Neural cell (in vitro differentiated cells): Measurements from ENCODE around the gene AQP5. TPM values are rescaled to one million over a fixed set of nuclear protein-coding genes. Genes with fewer than 3 reads are reported as not detected.

Source experiments
- H2AFZ ChIP-seq: fragments of 200-600, 300-800 bp; sonication (generic), shearing (Covaris generic); 2 replicates; pipeline ENCODE4 v1.6.0; 2014; ENCODE audit warnings: low read depth, mild to moderate bottlenecking, antibody characterized with exemption, low read length, moderate library complexity
- H3F3A ChIP-seq: fragments of 200-600 bp; shearing (Covaris generic); 2 replicates; pipeline ENCODE4 v1.6.1; 2016; ENCODE audit warnings: mild to moderate bottlenecking, moderate library complexity, mixed read lengths, antibody characterized with exemption, low read length; ENCODE audit not compliant: insufficient read depth, poor library complexity, severe bottlenecking
- H3K27ac ChIP-seq: fragments of 200-600, 300-800 bp; sonication (generic), shearing (Covaris generic); 2 replicates; pipeline ENCODE4 v1.5.1; 2014; ENCODE audit warnings: mild to moderate bottlenecking, low read length, moderate library complexity
- H3K27me3 ChIP-seq: fragments of 300-800, 200-600 bp; sonication (generic), shearing (Covaris generic); 2 replicates; pipeline ENCODE4 v1.6.0; 2014; ENCODE audit warnings: mild to moderate bottlenecking, low read depth, low read length, moderate library complexity; ENCODE audit not compliant: insufficient read depth
- H3K36me3 ChIP-seq: fragments of 300-800, 200-600 bp; sonication (generic), shearing (Covaris generic); 2 replicates; pipeline ENCODE4 v1.5.1; 2014; ENCODE audit warnings: mild to moderate bottlenecking, antibody characterized with exemption, low read length, moderate library complexity; ENCODE audit not compliant: insufficient read depth
- H3K4me2 ChIP-seq: fragments of 300-800, 200-600 bp; sonication (generic), shearing (Covaris generic); 2 replicates; pipeline ENCODE4 v1.6.0; 2014; ENCODE audit warnings: mild to moderate bottlenecking, low read length
- H3K4me3 ChIP-seq: fragments of 300-800, 200-600 bp; sonication (generic), shearing (Covaris generic); 2 replicates; pipeline ENCODE4 v1.5.1; 2014; ENCODE audit warnings: mild to moderate bottlenecking, low read length, moderate library complexity
- H3K79me2 ChIP-seq: fragments of 200-600 bp; shearing (Covaris generic); replicated peaks from 2 replicates; pipeline ENCODE4 v1.6.0; 2014; ENCODE audit warnings: mild to moderate bottlenecking, low read length, moderate library complexity; ENCODE audit not compliant: insufficient read depth
- H3K9ac ChIP-seq: fragments of 300-800, 200-600 bp; sonication (generic), shearing (Covaris generic); 2 replicates; pipeline ENCODE4 v1.6.1; 2016; ENCODE audit warnings: mild to moderate bottlenecking, low read length, mixed read lengths
- H3K9me2 ChIP-seq: fragments of 200-600 bp; shearing (Covaris generic); 2 replicates; pipeline ENCODE4 v1.6.1; 2016; ENCODE audit warnings: mild to moderate bottlenecking, low read length, mixed read lengths; ENCODE audit not compliant: insufficient read depth
- H3K9me3 ChIP-seq: fragments of 200-600, 300-800 bp; sonication (generic), shearing (Covaris generic); 2 replicates; pipeline ENCODE4 v1.6.1; 2016; ENCODE audit warnings: mild to moderate bottlenecking, mixed run types, low read length, moderate library complexity, mixed read lengths
- H4K20me1 ChIP-seq: fragments of 200-600 bp; shearing (Covaris generic); 2 replicates; pipeline ENCODE4 v1.6.1; 2016; ENCODE audit warnings: mild to moderate bottlenecking, mixed run types; ENCODE audit not compliant: insufficient read depth
- CTCF ChIP-seq: fragments of 450-650 bp; IDR thresholded peaks from 2 replicates; pipeline ENCODE4 v1.5.1; 2014; ENCODE audit warnings: antibody characterized with exemption, mild to moderate bottlenecking, moderate library complexity; ENCODE audit not compliant: poor library complexity, severe bottlenecking
- EP300 ChIP-seq: fragments of 450-650 bp; conservative IDR thresholded peaks from 2 replicates; pipeline ENCODE4 v1.6.1; 2014; ENCODE audit warnings: antibody characterized with exemption, mild to moderate bottlenecking, moderate library complexity; ENCODE audit not compliant: poor library complexity, severe bottlenecking
- EZH2 ChIP-seq: fragments of 200-600, 300-800 bp; shearing (Covaris generic), sonication (generic); IDR thresholded peaks from 2 replicates; pipeline ENCODE4 v1.6.1; 2014; ENCODE audit warnings: antibody characterized with exemption, low read length, borderline replicate concordance, mild to moderate bottlenecking; ENCODE audit not compliant: insufficient read depth, poor library complexity, severe bottlenecking
- MXI1 ChIP-seq: fragments of 450-650 bp; conservative IDR thresholded peaks from 2 replicates; pipeline ENCODE4 v1.6.1; 2014; ENCODE audit warnings: antibody characterized with exemption, mild to moderate bottlenecking; ENCODE audit not compliant: poor library complexity, severe bottlenecking
- POLR2AphosphoS5 ChIP-seq: IDR thresholded peaks from 2 replicates; pipeline ENCODE4 v1.6.1; 2012
- RAD21 ChIP-seq: fragments of 450-650 bp; conservative IDR thresholded peaks from 2 replicates; pipeline ENCODE4 v1.6.1; 2014; ENCODE audit warnings: antibody characterized with exemption, mild to moderate bottlenecking, moderate library complexity
- REST ChIP-seq: IDR thresholded peaks from 2 replicates; pipeline ENCODE4 v1.6.1; 2012; ENCODE audit warnings: borderline replicate concordance
- SMC3 ChIP-seq: fragments of 450-650 bp; conservative IDR thresholded peaks from 2 replicates; pipeline ENCODE4 v1.6.1; 2014; ENCODE audit warnings: antibody characterized with exemption, mild to moderate bottlenecking, moderate library complexity; ENCODE audit not compliant: poor library complexity
- TAF1 ChIP-seq: IDR thresholded peaks from 2 replicates; pipeline ENCODE4 v1.6.1; 2012; ENCODE audit warnings: low read depth
- polyA plus RNA-seq: library from polyadenylated mRNA; depleted of rRNA; stranded (reverse); fragments of >200 nt; gene quantifications from 2 replicates; pipeline ENCODE4 v1.2.3, GENCODE V29; 2014

Gene AQP5
- polyA plus RNA-seq, 1 donor from 2014 or later, result not detected

- H3K9me3 ChIP-seq, result no peaks in the 10 kb centered on the region
- peaks cover 8% of the 10 kb centered on the region for H3K27me3 ChIP-seq
- no peak overlapping the region for H3K4me3 ChIP-seq
- H3K79me2 ChIP-seq, result no peaks in the 10 kb centered on the region
- no peak overlapping the region for H3K4me2 ChIP-seq
- H2AFZ ChIP-seq, result no peak overlapping the region
- H3K9me2 ChIP-seq, result no peaks in the 10 kb centered on the region
- TF ChIP-seq EP300 (no peak), RAD21 (no peak), MXI1 (no peak), EZH2 (no peak), TAF1 (no peak), REST (no peak), POLR2AphosphoS5 (no peak), CTCF (no peak), SMC3 (no peak)
- no peak overlapping the region for H3K27ac ChIP-seq
- H3F3A ChIP-seq, result no peaks in the 10 kb centered on the region
- no peaks in the 10 kb centered on the region for H3K36me3 ChIP-seq
- no peak overlapping the region for H3K9ac ChIP-seq
- no peaks in the 10 kb centered on the region for H4K20me1 ChIP-seq
These were observed 6.5 kb upstream of the AQP5 start for GRCh38 chr12:49954863-49955830.

GRCh38 chr12:49955899-49956662 is 5.6 kb upstream of the AQP5 start:
- H3K9me3 ChIP-seq, result no peaks in the 10 kb centered on the region
- no peak overlapping the region for H3K4me3 ChIP-seq
- H3K9ac ChIP-seq, result no peak overlapping the region
- H3K27me3 ChIP-seq, result peaks cover 17% of the 10 kb centered on the region
- H3K36me3 ChIP-seq, result no peaks in the 10 kb centered on the region
- H2AFZ ChIP-seq, result no peak overlapping the region
- H3F3A ChIP-seq, result no peaks in the 10 kb centered on the region
- no peaks in the 10 kb centered on the region for H4K20me1 ChIP-seq
- H3K9me2 ChIP-seq, result no peaks in the 10 kb centered on the region
- TF ChIP-seq CTCF (no peak), REST (no peak), RAD21 (no peak), EZH2 (no peak), EP300 (no peak), MXI1 (no peak), TAF1 (no peak), SMC3 (no peak)
- no peak overlapping the region for H3K27ac ChIP-seq
- no peaks in the 10 kb centered on the region for H3K79me2 ChIP-seq
- H3K4me2 ChIP-seq, result no peak overlapping the region
